22Rv1 (cell line): ENCODE data around the gene EFNA2.

Source experiments
- H3K27ac ChIP-seq: fragments of 450-650 bp; 2 replicates; pipeline ENCODE4 v1.5.1; 2017
- ZFX ChIP-seq: fragments of 450-650 bp; IDR thresholded peaks from 2 replicates; pipeline ENCODE4 v1.6.1; 2017; ENCODE audit warnings: antibody characterized with exemption, borderline replicate concordance
- TF ChIP-seq, protein P1 (sequence below): fragments of 450-650 bp; IDR thresholded peaks from 2 replicates; pipeline ENCODE4 v1.5.1; 2017; ENCODE audit warnings: mild to moderate bottlenecking

Gene EFNA2

GRCh38 chr19:1264801-1265614 lies 20.7 kb upstream of the EFNA2 start:
- peak overlapping the region; percentile 99 for H3K27ac ChIP-seq
- TF ChIP-seq ZFX = no peak
- TF ChIP-seq, protein P1, sequence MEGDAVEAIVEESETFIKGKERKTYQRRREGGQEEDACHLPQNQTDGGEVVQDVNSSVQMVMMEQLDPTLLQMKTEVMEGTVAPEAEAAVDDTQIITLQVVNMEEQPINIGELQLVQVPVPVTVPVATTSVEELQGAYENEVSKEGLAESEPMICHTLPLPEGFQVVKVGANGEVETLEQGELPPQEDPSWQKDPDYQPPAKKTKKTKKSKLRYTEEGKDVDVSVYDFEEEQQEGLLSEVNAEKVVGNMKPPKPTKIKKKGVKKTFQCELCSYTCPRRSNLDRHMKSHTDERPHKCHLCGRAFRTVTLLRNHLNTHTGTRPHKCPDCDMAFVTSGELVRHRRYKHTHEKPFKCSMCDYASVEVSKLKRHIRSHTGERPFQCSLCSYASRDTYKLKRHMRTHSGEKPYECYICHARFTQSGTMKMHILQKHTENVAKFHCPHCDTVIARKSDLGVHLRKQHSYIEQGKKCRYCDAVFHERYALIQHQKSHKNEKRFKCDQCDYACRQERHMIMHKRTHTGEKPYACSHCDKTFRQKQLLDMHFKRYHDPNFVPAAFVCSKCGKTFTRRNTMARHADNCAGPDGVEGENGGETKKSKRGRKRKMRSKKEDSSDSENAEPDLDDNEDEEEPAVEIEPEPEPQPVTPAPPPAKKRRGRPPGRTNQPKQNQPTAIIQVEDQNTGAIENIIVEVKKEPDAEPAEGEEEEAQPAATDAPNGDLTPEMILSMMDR = no peak

- H3K27ac ChIP-seq = peak overlapping the region; percentile 99
- TF ChIP-seq, protein P1 = no peak
- no peak for TF ChIP-seq ZFX
These were observed 20.0 kb upstream of the EFNA2 start for GRCh38 chr19:1265615-1266128.

DNA sequence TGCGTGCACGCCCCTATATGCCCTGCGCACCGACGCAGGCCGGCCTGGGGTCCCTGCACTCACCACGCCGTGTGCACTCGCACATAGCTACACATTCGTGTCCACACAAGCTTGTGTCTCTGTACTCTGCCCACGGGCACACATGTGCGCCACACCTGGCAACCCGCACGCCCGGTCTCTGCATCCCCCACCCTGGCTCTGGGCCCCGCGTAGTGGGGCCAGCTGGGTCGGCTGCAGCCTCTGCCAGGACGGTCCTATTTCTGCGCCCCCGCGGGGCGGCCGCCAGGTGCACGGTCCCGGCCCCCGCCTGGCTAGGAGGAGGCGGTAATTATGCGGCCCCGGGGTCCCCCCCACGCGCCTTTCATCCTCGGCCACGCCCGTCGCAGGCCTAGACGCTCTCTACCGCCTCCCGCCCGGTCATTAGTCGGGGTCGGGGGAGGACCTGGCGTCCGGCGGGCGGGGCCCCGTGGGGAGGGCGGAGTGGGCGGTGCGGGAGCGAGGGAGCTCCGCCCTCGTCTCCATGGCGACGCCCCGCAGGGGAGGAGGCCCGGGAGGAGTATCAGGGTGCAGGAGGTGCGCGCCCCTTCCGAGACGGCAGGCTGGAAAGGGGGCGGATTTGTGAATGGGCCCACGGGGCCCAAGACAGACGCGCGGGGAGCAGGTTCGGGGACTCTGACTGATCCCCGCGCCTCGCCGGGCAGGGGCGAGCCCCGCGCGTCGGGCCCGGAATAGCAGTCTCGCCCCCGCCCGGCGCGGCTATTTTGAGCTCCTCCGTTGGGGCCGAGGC lies 19.4 kb upstream of the EFNA2 start:
- no peak for TF ChIP-seq ZFX
- TF ChIP-seq, protein P1 = no peak
- peak overlapping the region; percentile 99 for H3K27ac ChIP-seq

GRCh38 chr19:1266916-1267476 lies 18.7 kb upstream of the EFNA2 start:
- H3K27ac ChIP-seq = peak overlapping the region; percentile 99
- TF ChIP-seq, protein P1 = peak; percentile 97
- no peak for TF ChIP-seq ZFX

- H3K27ac ChIP-seq = peak overlapping the region; percentile 99
- TF ChIP-seq ZFX = no peak
- TF ChIP-seq, protein P1 = no peak
These were observed 18.0 kb upstream of the EFNA2 start for GRCh38 chr19:1267477-1268225.

DNA sequence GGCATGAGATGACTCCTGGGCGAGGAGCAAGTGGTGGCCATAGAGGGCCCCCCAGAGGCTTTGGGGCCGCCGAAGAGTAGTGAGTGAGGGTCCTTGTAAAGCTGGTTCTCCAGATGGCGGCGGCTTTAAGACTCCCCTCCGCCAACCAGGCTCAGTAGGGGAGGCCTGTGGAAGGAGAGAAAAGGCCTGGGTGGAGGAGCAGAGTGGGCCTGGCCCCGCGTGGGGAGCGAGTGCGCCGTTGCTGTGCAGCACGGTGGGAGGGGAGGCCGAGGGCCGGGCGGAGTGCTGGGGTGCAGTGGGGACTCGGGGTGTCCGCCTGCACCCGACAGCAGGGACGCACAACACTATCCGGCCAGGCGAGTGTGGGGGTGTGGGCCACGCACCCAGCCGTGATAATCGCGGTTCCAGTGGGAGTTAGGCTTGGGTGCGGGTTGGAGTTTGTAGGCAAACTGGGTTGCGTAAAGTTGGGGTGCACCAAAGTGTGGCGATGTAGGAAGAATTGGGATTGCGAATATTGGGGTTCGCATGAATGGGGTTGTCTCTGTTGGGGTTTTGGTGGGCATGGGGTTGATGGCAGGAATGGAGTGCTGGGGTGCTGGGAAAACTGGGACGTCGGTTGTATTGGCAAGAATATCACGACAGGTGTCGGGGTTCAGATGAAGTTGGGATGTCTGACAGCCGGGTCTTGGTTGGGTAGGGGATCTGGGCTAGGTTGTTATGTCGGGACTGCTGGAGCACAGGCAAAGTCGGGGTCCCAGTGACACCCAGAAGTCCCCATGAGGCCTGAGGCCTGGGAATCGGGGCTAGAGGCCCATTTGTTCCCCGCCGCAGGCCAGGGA lies 17.2 kb upstream of the EFNA2 start:
- TF ChIP-seq, protein P1 = no peak
- no peak for TF ChIP-seq ZFX
- peak overlapping the region; percentile 99 for H3K27ac ChIP-seq
